OCI-LY7 (cell line): ENCODE measurements around the gene HERC5.

Source experiments
- CTCF ChIP-seq: fragments of 200-600 bp; sonication (generic); conservative IDR thresholded peaks from 2 replicates; pipeline ENCODE4 v1.5.1; 2014; ENCODE audit warnings: mild to moderate bottlenecking, antibody characterized with exemption, low read length, moderate library complexity, mixed read lengths
- EZH2phosphoT487 ChIP-seq: fragments of 200-600 bp; sonication (generic); IDR thresholded peaks from 2 replicates; pipeline ENCODE4 v1.6.1; 2018; ENCODE audit warnings: low read depth, borderline replicate concordance, mild to moderate bottlenecking, mixed run types, antibody characterized with exemption, low read length, moderate library complexity, mixed read lengths

- no peak for TF ChIP-seq CTCF
- no peak for TF ChIP-seq EZH2phosphoT487
These were observed 38.5 kb upstream of the HERC5 start for GRCh38 chr4:88418411-88418810.
